ENCODE measurements around the gene PPA2.

GRCh38 chr4:105470766-105471165 lies 3.1 kb downstream of the PPA2 start:
- TF ChIP-seq, protein P1, sequence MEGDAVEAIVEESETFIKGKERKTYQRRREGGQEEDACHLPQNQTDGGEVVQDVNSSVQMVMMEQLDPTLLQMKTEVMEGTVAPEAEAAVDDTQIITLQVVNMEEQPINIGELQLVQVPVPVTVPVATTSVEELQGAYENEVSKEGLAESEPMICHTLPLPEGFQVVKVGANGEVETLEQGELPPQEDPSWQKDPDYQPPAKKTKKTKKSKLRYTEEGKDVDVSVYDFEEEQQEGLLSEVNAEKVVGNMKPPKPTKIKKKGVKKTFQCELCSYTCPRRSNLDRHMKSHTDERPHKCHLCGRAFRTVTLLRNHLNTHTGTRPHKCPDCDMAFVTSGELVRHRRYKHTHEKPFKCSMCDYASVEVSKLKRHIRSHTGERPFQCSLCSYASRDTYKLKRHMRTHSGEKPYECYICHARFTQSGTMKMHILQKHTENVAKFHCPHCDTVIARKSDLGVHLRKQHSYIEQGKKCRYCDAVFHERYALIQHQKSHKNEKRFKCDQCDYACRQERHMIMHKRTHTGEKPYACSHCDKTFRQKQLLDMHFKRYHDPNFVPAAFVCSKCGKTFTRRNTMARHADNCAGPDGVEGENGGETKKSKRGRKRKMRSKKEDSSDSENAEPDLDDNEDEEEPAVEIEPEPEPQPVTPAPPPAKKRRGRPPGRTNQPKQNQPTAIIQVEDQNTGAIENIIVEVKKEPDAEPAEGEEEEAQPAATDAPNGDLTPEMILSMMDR (IDR thresholded peaks at IDR 0.05) = no peak
- TF ChIP-seq REST (IDR thresholded peaks at IDR 0.05; ENCODE audit: insufficient read depth in 1 of 2, low read depth in 2 of 2, low read length in 1 of 2) (no peak), POLR2AphosphoS5 (IDR thresholded peaks at IDR 0.05; ENCODE audit: low read depth, low read length) (no peak)
